Activated CD4-positive, alpha-beta T cell treated with anti-CD3 and anti-CD28 coated beads for 36 hours (primary cell): ENCODE data around the gene PPM1L. TPM values are rescaled to one million over a fixed set of nuclear protein-coding genes. Genes with fewer than 3 reads are reported as not detected.
"Not testable (repeated sequence)": the region's sequence is repeated elsewhere in the genome, so short reads cannot be mapped to it uniquely, and the experiment has no call there.

ENCODE experiments used
- ATAC-seq: fragments of 200-7000 bp; cut with Tn5 transposase; one replicate; pipeline ENCODE4 v1.10.0; 2021; ENCODE audit warnings: mild to moderate bottlenecking, moderate library complexity
- CTCF ChIA-PET: fragments of 350-600 bp; sonication (Branson Sonifier 250); formaldehyde crosslinking; loops from one replicate; lab custom pipeline; 2021; ENCODE audit warnings: antibody characterized with exemption; lab: Charles Lee
- POLR2A ChIA-PET: fragments of 350-600 bp; sonication (Branson Sonifier 250); formaldehyde crosslinking; loops from one replicate; lab custom pipeline; 2021; ENCODE audit warnings: antibody characterized with exemption, inconsistent platforms; lab: Charles Lee
- DNase-seq: peaks from one replicate; pipeline ENCODE4 v3.0.0-alpha.2; 2020
- H3K27ac Mint-ChIP-seq: one replicate; pipeline ENCODE4 v1.8.0; 2021; ENCODE audit warnings: mixed read lengths
- H3K27me3 Mint-ChIP-seq: one replicate; pipeline ENCODE4 v1.8.0; 2021; ENCODE audit warnings: mixed read lengths
- H3K36me3 Mint-ChIP-seq: one replicate; pipeline ENCODE4 v1.8.0; 2021; ENCODE audit warnings: low read depth, mixed read lengths
- H3K4me1 Mint-ChIP-seq: one replicate; pipeline ENCODE4 v1.8.0; 2021; ENCODE audit warnings: mixed read lengths
- H3K4me3 Mint-ChIP-seq: one replicate; pipeline ENCODE4 v1.8.0; 2021; ENCODE audit warnings: mild to moderate bottlenecking, moderate library complexity, mixed read lengths
- H3K9me3 Mint-ChIP-seq: one replicate; pipeline ENCODE4 v1.8.0; 2021; ENCODE audit warnings: low read depth, mixed read lengths
- intact Hi-C, 2 experiments: fragments of 100-400 bp; cut with DNase I in 1 of 2; cut with micrococcal nuclease in 1 of 2; formaldehyde crosslinking; loops; one replicate each; pipeline versions ENCODE4 v1.14.2 to v1.15.1; 2022 to 2024; cut with DNase I, micrococcal nuclease
- total RNA-seq, 2 experiments: library from RNA; stranded (reverse); gene quantifications; one replicate each; pipeline ENCODE4 v1.2.3, GENCODE V29; 2021

PPM1L gene
- total RNA-seq, 2 experiments from 2014 or later, result 1.8 to 2.4 TPM

- CTCF ChIA-PET, result no interaction called here
- H3K9me3 Mint-ChIP-seq, result peaks cover 13% of the 10 kb centered on the region
- H3K27me3 Mint-ChIP-seq, result no peaks in the 10 kb centered on the region
- no peak overlapping the region for H3K27ac Mint-ChIP-seq
- intact Hi-C loops, result no loop called here
- no peak overlapping the region for H3K4me3 Mint-ChIP-seq
- ATAC-seq, result no peak
- no peak for DNase-seq
- no peaks in the 10 kb centered on the region for H3K4me1 Mint-ChIP-seq
- POLR2A ChIA-PET, result no interaction called here
- peaks cover 5% of the 10 kb centered on the region for H3K36me3 Mint-ChIP-seq
Observed at GRCh38 chr3:161020256-161020655, 264.2 kb downstream of the PPM1L start.

GRCh38 chr3:161025911-161026310 is 269.9 kb downstream of the PPM1L start:
- no peak overlapping the region for H3K27ac Mint-ChIP-seq
- no peaks in the 10 kb centered on the region for H3K27me3 Mint-ChIP-seq
- no peak for DNase-seq
- peaks cover 5% of the 10 kb centered on the region for H3K36me3 Mint-ChIP-seq
- CTCF ChIA-PET, result no interaction called here
- no peak for ATAC-seq
- intact Hi-C loops, result no loop called here
- H3K9me3 Mint-ChIP-seq, result peaks cover 11% of the 10 kb centered on the region
- no peak overlapping the region for H3K4me3 Mint-ChIP-seq
- no peaks in the 10 kb centered on the region for H3K4me1 Mint-ChIP-seq
- POLR2A ChIA-PET, result no interaction called here

- Mint-ChIP-seq H3K4me1 (no peaks in the 10 kb centered on the region), H3K27me3 (no peaks in the 10 kb centered on the region), H3K36me3 (peaks cover 5% of the 10 kb centered on the region), H3K4me3 (no peak overlapping the region), H3K9me3 (peaks cover 11% of the 10 kb centered on the region), H3K27ac (no peak overlapping the region)
- intact Hi-C loops, result no loop called here
- DNase-seq (no peak), ATAC-seq (no peak)
- ChIA-PET CTCF (no interaction called here), POLR2A (no interaction called here)
Observed at GRCh38 chr3:161026612-161027510, 270.8 kb downstream of the PPM1L start.

GRCh38 chr3:161028555-161029153 is 272.6 kb downstream of the PPM1L start:
- no peak for ATAC-seq
- H3K27ac Mint-ChIP-seq, result no peak overlapping the region
- H3K9me3 Mint-ChIP-seq, result peaks cover 4% of the 10 kb centered on the region
- no peaks in the 10 kb centered on the region for H3K4me1 Mint-ChIP-seq
- H3K4me3 Mint-ChIP-seq, result no peak overlapping the region
- H3K36me3 Mint-ChIP-seq, result no peaks in the 10 kb centered on the region
- POLR2A ChIA-PET, result no interaction called here
- DNase-seq, result no peak
- intact Hi-C loops, result no loop called here
- H3K27me3 Mint-ChIP-seq, result no peaks in the 10 kb centered on the region
- CTCF ChIA-PET, result no interaction called here

- no peaks in the 10 kb centered on the region for H3K27me3 Mint-ChIP-seq
- DNase-seq (no peak), ATAC-seq (no peak)
- H3K4me3 Mint-ChIP-seq, result no peak overlapping the region
- POLR2A ChIA-PET, result interaction anchor here (0.7 kb wide), 1 partner anchor 36 kb away, joined by 3 read pairs; no protein-coding TSS in a partner anchor
- intact Hi-C loops, result no loop called here
- peaks cover 1% of the 10 kb centered on the region for H3K36me3 Mint-ChIP-seq
- peaks cover 2% of the 10 kb centered on the region for H3K9me3 Mint-ChIP-seq
- CTCF ChIA-PET, result no interaction called here
- H3K4me1 Mint-ChIP-seq, result peaks cover 15% of the 10 kb centered on the region
- H3K27ac Mint-ChIP-seq, result no peak overlapping the region
Observed at GRCh38 chr3:161031134-161031533, 275.1 kb downstream of the PPM1L start.

- H3K27me3 Mint-ChIP-seq, POLR2A ChIA-PET, CTCF ChIA-PET, H3K9me3 Mint-ChIP-seq, intact Hi-C loops, H3K36me3 Mint-ChIP-seq, H3K4me3 Mint-ChIP-seq: not testable (repeated sequence)
- ATAC-seq (peak; percentile 89), DNase-seq (peak; percentile 50)
- Mint-ChIP-seq H3K4me1 (peaks cover 15% of the 10 kb centered on the region), H3K27ac (peak overlapping the region; percentile 59)
Observed at GRCh38 chr3:161034913-161035550, 279.0 kb downstream of the PPM1L start.

- intact Hi-C loops, result no loop called here
- DNase-seq, result no peak
- peaks cover 6% of the 10 kb centered on the region for H3K9me3 Mint-ChIP-seq
- POLR2A ChIA-PET, result interaction anchor here (0.7 kb wide), 1 partner anchor 224 kb away, joined by 3 read pairs; no protein-coding TSS in a partner anchor
- peaks cover 1% of the 10 kb centered on the region for H3K36me3 Mint-ChIP-seq
- H3K4me3 Mint-ChIP-seq, result no peak overlapping the region
- H3K27me3 Mint-ChIP-seq, result no peaks in the 10 kb centered on the region
- CTCF ChIA-PET, result no interaction called here
- H3K27ac Mint-ChIP-seq, result no peak overlapping the region
- H3K4me1 Mint-ChIP-seq, result peaks cover 15% of the 10 kb centered on the region
- no peak for ATAC-seq
Observed at GRCh38 chr3:161035711-161036110, 279.7 kb downstream of the PPM1L start.

GRCh38 chr3:161038725-161039124 is 282.7 kb downstream of the PPM1L start:
- Mint-ChIP-seq H3K36me3 (peaks cover 3% of the 10 kb centered on the region), H3K27ac (no peak overlapping the region), H3K9me3 (peaks cover 6% of the 10 kb centered on the region), H3K4me1 (peaks cover 15% of the 10 kb centered on the region), H3K4me3 (no peak overlapping the region), H3K27me3 (no peaks in the 10 kb centered on the region)
- POLR2A ChIA-PET, result no interaction called here
- CTCF ChIA-PET, result interaction anchor here (0.6 kb wide), 1 partner anchor 81 kb away, joined by 3 read pairs; no protein-coding TSS in a partner anchor
- ATAC-seq, result no peak
- no peak for DNase-seq
- intact Hi-C loops, result no loop called here

- intact Hi-C loops, result no loop called here
- Mint-ChIP-seq H3K27me3 (no peaks in the 10 kb centered on the region), H3K27ac (no peak overlapping the region), H3K4me1 (no peaks in the 10 kb centered on the region), H3K4me3 (no peak overlapping the region), H3K9me3 (peaks cover 14% of the 10 kb centered on the region), H3K36me3 (peaks cover 4% of the 10 kb centered on the region)
- ATAC-seq (no peak), DNase-seq (no peak)
- CTCF ChIA-PET, result interaction anchor here (0.6 kb wide), 1 partner anchor 963 kb away, joined by 3 read pairs; no protein-coding TSS in a partner anchor
- POLR2A ChIA-PET, result no interaction called here
Observed at GRCh38 chr3:161042023-161042501, 286.0 kb downstream of the PPM1L start.

GRCh38 chr3:161043336-161044035 is 287.5 kb downstream of the PPM1L start:
- no peak overlapping the region for H3K4me3 Mint-ChIP-seq
- peaks cover 4% of the 10 kb centered on the region for H3K36me3 Mint-ChIP-seq
- ATAC-seq, result no peak
- CTCF ChIA-PET, result no interaction called here
- H3K4me1 Mint-ChIP-seq, result no peaks in the 10 kb centered on the region
- POLR2A ChIA-PET, result no interaction called here
- H3K9me3 Mint-ChIP-seq, result peaks cover 16% of the 10 kb centered on the region
- no peaks in the 10 kb centered on the region for H3K27me3 Mint-ChIP-seq
- H3K27ac Mint-ChIP-seq, result no peak overlapping the region
- DNase-seq, result no peak
- intact Hi-C loops, result no loop called here

GRCh38 chr3:161049683-161050248 is 293.7 kb downstream of the PPM1L start:
- POLR2A ChIA-PET, result no interaction called here
- Mint-ChIP-seq H3K27ac (no peak overlapping the region), H3K9me3 (peaks cover 15% of the 10 kb centered on the region), H3K4me3 (no peak overlapping the region), H3K27me3 (no peaks in the 10 kb centered on the region), H3K4me1 (no peaks in the 10 kb centered on the region), H3K36me3 (no peaks in the 10 kb centered on the region)
- ATAC-seq (no peak), DNase-seq (no peak)
- intact Hi-C loops, result no loop called here
- CTCF ChIA-PET, result interaction anchor here (0.6 kb wide), 1 partner anchor 231 kb away, joined by 3 read pairs; no protein-coding TSS in a partner anchor
